Omental fat pad (tissue), 4 donors: ENCODE results near the gene GAS7. TPM values are rescaled to one million over a fixed set of nuclear protein-coding genes. Genes with fewer than 3 reads are reported as not detected.

ENCODE experiments used
- ATAC-seq: fragments of 150-250 bp; one replicate; pipeline ENCODE4 v1.9.1; 2016; ENCODE audit warnings: mild to moderate bottlenecking, moderate library complexity; ENCODE audit not compliant: low FRiP score
- DNase-seq: peaks from one replicate; pipeline ENCODE4 v3.0.0-alpha.2; 2019; ENCODE audit warnings: low spot score
- CTCF ChIP-seq, 3 donors: fragments of 450-650 bp; IDR thresholded peaks; one replicate each; pipeline ENCODE4 v1.5.1; 2016 to 2017; ENCODE audit warnings: antibody characterized with exemption in 3 of 3, mild to moderate bottlenecking in 3 of 3, moderate library complexity in 2 of 3
- total RNA-seq, 4 donors: library from RNA; depleted of rRNA; stranded (reverse); fragments of >200 nt; gene quantifications; one replicate each; pipeline ENCODE4 v1.1.0, GENCODE V29; 2016

The GAS7 gene
- total RNA-seq, 4 donors from 2014 or later, result 36.4 to 148 (median 52.7) TPM

DNA sequence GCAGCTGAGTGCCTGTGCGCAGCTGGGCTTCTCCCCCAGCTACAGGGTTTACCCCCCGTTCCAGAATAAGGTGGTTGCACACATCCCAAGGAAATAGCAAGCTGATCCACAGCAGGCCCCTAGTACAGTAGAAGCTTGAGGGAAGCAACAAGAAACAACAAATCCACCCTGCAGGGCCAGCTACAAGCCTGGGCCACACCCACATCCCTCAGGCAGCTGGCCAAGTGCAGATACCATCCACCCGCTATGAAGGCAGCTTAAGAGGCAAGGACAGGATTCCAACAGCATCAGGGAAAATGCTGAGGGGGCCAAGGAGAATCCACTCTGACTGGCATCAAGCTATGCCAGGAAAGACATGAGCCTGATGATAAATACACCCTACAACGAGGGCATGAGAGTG lies 226.4 kb downstream of the GAS7 start:
- peak; percentile 64 for ATAC-seq
- no peak for DNase-seq
- no peak for TF ChIP-seq CTCF (IDR thresholded peaks at IDR 0.05)

DNA sequence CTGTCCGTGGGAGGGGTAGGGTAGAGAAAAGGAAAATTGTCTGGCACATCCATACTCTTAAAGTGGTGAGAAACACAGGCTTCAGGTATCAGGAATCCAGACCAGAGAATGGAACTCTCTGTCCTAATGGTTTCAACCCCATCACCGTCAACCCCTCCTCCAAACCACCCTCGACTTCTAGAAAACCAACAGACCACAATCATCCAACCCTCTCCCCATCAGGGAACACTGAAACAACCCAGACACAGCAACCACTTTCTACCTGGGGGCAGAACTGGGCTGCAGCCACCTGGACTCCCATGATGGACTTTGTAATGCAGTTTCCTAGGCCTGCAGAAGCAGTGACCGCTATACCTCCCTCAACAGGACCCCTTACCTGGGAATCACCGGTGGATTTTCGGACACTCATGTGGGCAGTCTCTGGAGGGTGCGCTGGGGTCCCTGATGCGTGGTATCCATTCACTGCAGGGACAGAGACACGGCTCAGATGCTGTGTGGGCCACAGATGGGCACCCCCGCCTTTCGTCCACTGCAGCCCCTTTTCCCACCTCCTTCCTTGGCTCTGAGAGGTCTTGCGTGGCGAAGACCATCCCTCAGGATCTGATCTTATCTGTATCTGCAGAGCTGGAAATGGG lies 229.0 kb downstream of the GAS7 start:
- no peak for TF ChIP-seq CTCF (IDR thresholded peaks at IDR 0.05)
- ATAC-seq (no peak), DNase-seq (no peak)

DNA sequence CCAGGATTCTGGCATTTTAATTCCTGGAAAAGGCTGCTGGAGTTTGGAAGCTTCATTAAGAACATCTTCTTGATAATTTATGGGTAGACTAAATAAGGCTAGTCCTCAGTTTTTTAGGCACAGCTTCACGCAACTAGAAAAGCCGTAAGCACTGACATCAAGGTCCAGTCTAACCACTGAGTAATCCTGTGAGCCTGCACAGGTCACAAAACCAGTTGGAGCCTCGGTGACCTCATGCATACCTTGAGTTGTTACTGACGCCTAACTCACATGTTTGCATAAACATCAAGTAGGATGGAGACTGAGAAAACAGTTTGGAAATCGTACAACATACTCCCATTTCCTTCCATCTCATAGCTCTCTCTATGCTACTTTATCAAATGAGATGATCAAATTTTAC lies 229.5 kb downstream of the GAS7 start:
- ATAC-seq (no peak), DNase-seq (no peak)
- no peak for TF ChIP-seq CTCF (IDR thresholded peaks at IDR 0.05)

DNA sequence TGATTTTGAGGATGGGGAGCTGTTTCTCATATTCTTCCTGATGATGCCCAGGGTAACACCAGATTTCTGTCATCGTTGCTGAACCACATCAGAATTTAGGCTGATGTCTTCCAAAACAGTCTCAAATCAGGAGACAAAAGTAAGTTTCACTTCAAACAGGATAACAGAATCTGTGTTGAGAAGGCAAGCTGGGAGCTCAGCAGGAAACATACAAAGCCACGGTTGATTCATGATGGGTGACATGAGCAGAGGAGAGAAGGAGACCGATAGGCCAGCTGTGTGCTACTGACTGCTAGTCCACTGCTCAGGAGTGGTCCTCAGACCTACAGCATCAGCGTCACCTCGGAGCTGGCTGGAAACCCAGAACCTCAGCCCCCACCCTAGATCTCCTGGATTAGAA lies 230.4 kb downstream of the GAS7 start:
- no peak for TF ChIP-seq CTCF (IDR thresholded peaks at IDR 0.05)
- ATAC-seq (no peak), DNase-seq (no peak)

- ATAC-seq (no peak), DNase-seq (no peak)
Measured at GRCh38 chr17:9959377-9959981, 238.9 kb downstream of the GAS7 start.

DNA sequence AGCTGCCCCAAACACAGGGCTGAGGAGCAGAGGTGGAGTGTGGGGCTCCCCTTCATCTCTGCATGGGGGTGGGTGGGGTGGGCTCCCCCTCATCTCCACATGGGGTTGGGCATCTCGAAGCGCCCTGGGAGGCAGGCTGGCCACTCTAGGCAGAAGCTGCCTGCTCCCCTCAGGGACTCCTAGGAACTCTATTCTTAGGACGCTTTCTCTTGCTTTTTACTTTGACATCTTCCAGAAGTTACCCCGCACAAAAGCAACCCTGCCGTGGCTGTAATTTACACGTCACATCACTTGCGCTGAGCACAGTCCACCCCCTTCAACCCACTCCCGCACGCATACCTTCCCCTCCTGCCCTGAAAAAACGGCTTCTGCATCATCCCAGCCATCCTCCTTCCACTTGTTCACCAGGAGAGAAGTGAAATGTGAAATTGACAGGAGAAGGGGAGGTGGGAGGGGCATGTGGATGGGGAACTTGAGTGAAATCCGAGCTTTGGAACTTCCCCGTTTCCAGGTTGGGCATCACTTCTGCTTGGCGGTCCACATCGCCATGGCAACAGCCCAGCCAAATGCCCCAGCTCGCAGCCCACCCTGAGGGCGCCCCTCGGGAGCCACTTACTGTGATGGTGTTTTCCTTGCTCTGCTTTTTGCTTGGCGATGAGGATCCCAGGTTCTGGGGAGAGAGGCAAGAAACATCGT lies 239.7 kb downstream of the GAS7 start:
- DNase-seq (no peak), ATAC-seq (no peak)
- TF ChIP-seq CTCF (IDR thresholded peaks at IDR 0.05), result no peak

More at GRCh38 chr17:9959377-9959981, 238.9 kb downstream of the GAS7 start:
- no peak for TF ChIP-seq CTCF (IDR thresholded peaks at IDR 0.05)
